ENCODE measurements around the gene ITK.

ITK gene

DNA sequence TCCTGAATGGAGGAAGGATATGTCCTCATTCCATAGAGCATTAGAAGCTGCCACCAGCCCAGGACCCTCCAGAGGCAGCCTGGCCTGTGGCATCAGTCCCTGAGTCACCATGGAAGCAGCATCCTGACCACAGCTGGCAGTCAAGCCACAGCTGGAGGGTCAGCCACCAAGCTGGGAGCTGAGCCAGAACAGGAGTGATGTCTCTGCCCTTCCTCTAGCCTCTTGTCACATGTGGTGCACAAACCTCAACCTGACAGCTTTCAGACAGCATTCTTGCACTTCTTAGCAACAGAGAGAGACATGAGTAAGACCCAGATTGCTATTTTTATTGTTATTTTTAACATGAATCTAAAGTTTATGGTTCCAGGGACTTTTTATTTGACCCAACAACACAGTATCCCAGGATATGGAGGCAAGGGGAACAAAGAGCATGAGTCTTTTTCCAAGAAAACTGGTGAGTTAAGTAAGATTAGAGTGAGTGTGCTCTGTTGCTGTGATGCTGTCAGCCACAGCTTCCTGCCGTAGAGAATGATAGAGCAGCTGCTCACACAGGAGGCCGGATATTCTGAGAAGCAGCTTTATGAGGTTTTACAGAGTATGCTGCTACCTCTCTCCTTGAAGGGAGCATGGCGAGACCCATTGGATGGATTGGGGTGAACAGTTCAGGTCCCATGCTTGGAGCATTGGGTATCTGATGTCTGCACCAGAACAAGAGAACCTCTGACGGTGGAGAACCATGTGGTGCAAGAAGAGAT lies 72.2 kb downstream of the ITK start:
- H3K27me3 ChIP-seq (ENCODE audit: control insufficient read depth, insufficient read depth, low read length): no peaks in the 10 kb centered on the region
- H3K9me3 ChIP-seq (ENCODE audit: control insufficient read depth, low read length): no peaks in the 10 kb centered on the region
- no peak overlapping the region for H3K4me2 ChIP-seq (ENCODE audit: low read length)
- H3K4me3 ChIP-seq (ENCODE audit: low read depth, low read length): no peak overlapping the region
- H3K79me2 ChIP-seq: no peaks in the 10 kb centered on the region
- no peaks in the 10 kb centered on the region for H3K36me3 ChIP-seq (ENCODE audit: control insufficient read depth, insufficient read depth, low read length)
- TF ChIP-seq, protein P1, sequence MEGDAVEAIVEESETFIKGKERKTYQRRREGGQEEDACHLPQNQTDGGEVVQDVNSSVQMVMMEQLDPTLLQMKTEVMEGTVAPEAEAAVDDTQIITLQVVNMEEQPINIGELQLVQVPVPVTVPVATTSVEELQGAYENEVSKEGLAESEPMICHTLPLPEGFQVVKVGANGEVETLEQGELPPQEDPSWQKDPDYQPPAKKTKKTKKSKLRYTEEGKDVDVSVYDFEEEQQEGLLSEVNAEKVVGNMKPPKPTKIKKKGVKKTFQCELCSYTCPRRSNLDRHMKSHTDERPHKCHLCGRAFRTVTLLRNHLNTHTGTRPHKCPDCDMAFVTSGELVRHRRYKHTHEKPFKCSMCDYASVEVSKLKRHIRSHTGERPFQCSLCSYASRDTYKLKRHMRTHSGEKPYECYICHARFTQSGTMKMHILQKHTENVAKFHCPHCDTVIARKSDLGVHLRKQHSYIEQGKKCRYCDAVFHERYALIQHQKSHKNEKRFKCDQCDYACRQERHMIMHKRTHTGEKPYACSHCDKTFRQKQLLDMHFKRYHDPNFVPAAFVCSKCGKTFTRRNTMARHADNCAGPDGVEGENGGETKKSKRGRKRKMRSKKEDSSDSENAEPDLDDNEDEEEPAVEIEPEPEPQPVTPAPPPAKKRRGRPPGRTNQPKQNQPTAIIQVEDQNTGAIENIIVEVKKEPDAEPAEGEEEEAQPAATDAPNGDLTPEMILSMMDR (IDR thresholded peaks at IDR 0.05): no peak
- H3K27ac ChIP-seq: no peak overlapping the region
- H2AFZ ChIP-seq: no peak overlapping the region
- no peaks in the 10 kb centered on the region for H3K4me1 ChIP-seq
- no peak overlapping the region for H3K9ac ChIP-seq

DNA sequence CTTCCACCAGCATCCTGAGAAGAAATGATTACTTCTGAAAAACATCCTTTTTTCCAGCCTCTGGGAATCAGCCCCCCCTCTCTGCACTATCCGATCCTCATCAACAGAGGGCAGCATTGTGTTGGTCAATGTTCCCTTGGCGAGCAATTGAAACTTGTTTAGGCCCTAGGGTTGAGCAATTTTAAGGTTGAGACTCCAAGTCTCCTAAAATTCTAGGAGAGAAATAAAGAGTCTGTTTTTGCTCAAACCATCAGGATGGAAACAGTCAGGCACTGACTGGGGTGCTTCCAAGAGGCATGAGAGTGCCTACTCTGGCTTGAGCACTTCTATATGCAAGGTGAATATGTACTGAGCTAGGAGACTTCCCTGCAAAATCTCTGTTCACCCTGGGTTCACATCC lies 72.9 kb downstream of the ITK start:
- TF ChIP-seq, protein P1 (IDR thresholded peaks at IDR 0.05): peak; percentile 92
- Histone ChIP-seq H2AFZ (no peak overlapping the region), H3K27ac (no peak overlapping the region), H3K27me3 (ENCODE audit: control insufficient read depth, insufficient read depth, low read length) (no peaks in the 10 kb centered on the region), H3K9me3 (ENCODE audit: control insufficient read depth, low read length) (no peaks in the 10 kb centered on the region), H3K36me3 (ENCODE audit: control insufficient read depth, insufficient read depth, low read length) (no peaks in the 10 kb centered on the region), H3K4me3 (ENCODE audit: low read depth, low read length) (no peak overlapping the region), H3K4me2 (ENCODE audit: low read length) (no peak overlapping the region), H3K9ac (no peak overlapping the region), H3K4me1 (no peaks in the 10 kb centered on the region), H3K79me2 (no peaks in the 10 kb centered on the region)

- H2AFZ ChIP-seq: no peak overlapping the region
- H3K27ac ChIP-seq: no peak overlapping the region
- no peaks in the 10 kb centered on the region for H3K36me3 ChIP-seq (ENCODE audit: control insufficient read depth, insufficient read depth, low read length)
- TF ChIP-seq, protein P1 (IDR thresholded peaks at IDR 0.05): no peak
- no peaks in the 10 kb centered on the region for H3K9me3 ChIP-seq (ENCODE audit: control insufficient read depth, low read length)
- H3K4me2 ChIP-seq (ENCODE audit: low read length): no peak overlapping the region
- peaks cover 14% of the 10 kb centered on the region for H3K4me1 ChIP-seq
- no peak overlapping the region for H3K4me3 ChIP-seq (ENCODE audit: low read depth, low read length)
- no peaks in the 10 kb centered on the region for H3K79me2 ChIP-seq
- H3K27me3 ChIP-seq (ENCODE audit: control insufficient read depth, insufficient read depth, low read length): no peaks in the 10 kb centered on the region
- H3K9ac ChIP-seq: no peak overlapping the region
Measured at GRCh38 chr5:157258450-157258849, 77.8 kb downstream of the ITK start.

- H3K9ac ChIP-seq: no peak overlapping the region
- H3K36me3 ChIP-seq (ENCODE audit: control insufficient read depth, insufficient read depth, low read length): no peaks in the 10 kb centered on the region
- H3K27me3 ChIP-seq (ENCODE audit: control insufficient read depth, insufficient read depth, low read length): no peaks in the 10 kb centered on the region
- no peak overlapping the region for H3K4me2 ChIP-seq (ENCODE audit: low read length)
- no peaks in the 10 kb centered on the region for H3K9me3 ChIP-seq (ENCODE audit: control insufficient read depth, low read length)
- H3K79me2 ChIP-seq: no peaks in the 10 kb centered on the region
- TF ChIP-seq, protein P1 (IDR thresholded peaks at IDR 0.05): no peak
- no peak overlapping the region for H2AFZ ChIP-seq
- H3K4me3 ChIP-seq (ENCODE audit: low read depth, low read length): no peak overlapping the region
- H3K4me1 ChIP-seq: peaks cover 14% of the 10 kb centered on the region
- H3K27ac ChIP-seq: no peak overlapping the region
Measured at GRCh38 chr5:157259699-157260098, 79.1 kb downstream of the ITK start.

All from parathyroid adenoma (tissue), 2 donors.